PC-3 (cell line): ENCODE measurements around the gene SPEF2. TPM values are rescaled to one million over a fixed set of nuclear protein-coding genes. Genes with fewer than 3 reads are reported as not detected.
A peak's percentile ranks its signal among the peaks of the same experiment; 100 is the strongest.

Source experiments
- ATAC-seq: fragments of 200-7000 bp; cut with Tn5 transposase; 2 replicates; pipeline ENCODE4 v1.9.1; 2020; ENCODE audit warnings: mild to moderate bottlenecking, moderate library complexity
- BruUV-seq: library from RNA; stranded (reverse); fragments of 400-500 nt; replicated peaks from 2 replicates; lab custom pipeline; 2021; lab: Mats Ljungman, UMichigan
- CTCF ChIA-PET: fragments of 300-600 bp; sonication (Branson Sonifier 250); formaldehyde crosslinking; loops from one replicate; lab custom pipeline; 2022; ENCODE audit warnings: antibody characterized with exemption; lab: Charles Lee
- POLR2A ChIA-PET: fragments of 300-600 bp; sonication (Branson Sonifier 250); formaldehyde crosslinking; loops from one replicate; lab custom pipeline; 2022; ENCODE audit warnings: antibody characterized with exemption; ENCODE audit not compliant: unreplicated experiment; lab: Charles Lee
- DNase-seq: peaks from one replicate; pipeline ENCODE4 v3.0.0-alpha.2; 2015
- H2AFZ ChIP-seq: fragments of 300-600 bp; sonication (generic); 2 replicates; pipeline ENCODE4 v1.6.0; 2016; ENCODE audit warnings: antibody characterized with exemption, low read length
- H3F3A ChIP-seq: fragments of 300-600 bp; sonication (generic); one replicate; pipeline ENCODE4 v1.6.0; 2017; ENCODE audit warnings: antibody characterized with exemption, low read length, control low read depth, mild to moderate bottlenecking; ENCODE audit not compliant: unreplicated experiment
- H3K27ac ChIP-seq: fragments of 300-600 bp; sonication (generic); 2 replicates; pipeline ENCODE4 v1.5.1; 2016; ENCODE audit warnings: mild to moderate bottlenecking, low read length
- H3K27me3 ChIP-seq: fragments of 300-600 bp; sonication (generic); 2 replicates; pipeline ENCODE4 v1.6.1; 2016; ENCODE audit warnings: low read length, mixed read lengths
- H3K36me3 ChIP-seq: fragments of 300-600 bp; sonication (generic); 2 replicates; pipeline ENCODE4 v1.6.1; 2016; ENCODE audit warnings: low read depth, mixed run types, low read length, mixed read lengths
- H3K4me1 ChIP-seq: fragments of 300-600 bp; sonication (generic); 2 replicates; pipeline ENCODE4 v1.5.1; 2016; ENCODE audit warnings: low read length; ENCODE audit not compliant: insufficient read depth
- H3K4me2 ChIP-seq: fragments of 300-600 bp; sonication (generic); 2 replicates; pipeline ENCODE4 v1.6.0; 2016; ENCODE audit warnings: low read length
- H3K4me3 ChIP-seq: fragments of 300-600 bp; sonication (generic); 2 replicates; pipeline ENCODE4 v1.5.1; 2016; ENCODE audit warnings: mild to moderate bottlenecking, low read length, mixed read lengths
- H3K79me2 ChIP-seq: fragments of 300-600 bp; sonication (generic); 2 replicates; pipeline ENCODE4 v1.6.1; 2017; ENCODE audit warnings: low read length, mixed read lengths
- H3K9ac ChIP-seq: fragments of 300-600 bp; sonication (generic); 2 replicates; pipeline ENCODE4 v1.6.0; 2016; ENCODE audit warnings: mild to moderate bottlenecking, low read length
- H3K9me2 ChIP-seq: fragments of 300-600 bp; sonication (generic); replicated peaks from 2 replicates; pipeline ENCODE4 v1.6.1; 2016; ENCODE audit warnings: mixed run types, low read length, mixed read lengths
- H3K9me3 ChIP-seq: fragments of 300-600 bp; sonication (generic); 2 replicates; pipeline ENCODE4 v1.6.1; 2016; ENCODE audit warnings: low read length, mixed read lengths
- H4K20me1 ChIP-seq: fragments of 300-600 bp; sonication (generic); 2 replicates; pipeline ENCODE4 v1.6.1; 2016; ENCODE audit warnings: low read length, mixed read lengths
- EZH2 ChIP-seq: fragments of 300-600 bp; sonication (generic); IDR thresholded peaks from one replicate; pipeline ENCODE4 v1.6.1; 2017; ENCODE audit warnings: antibody characterized with exemption, mild to moderate bottlenecking, low read length; ENCODE audit not compliant: unreplicated experiment
- EZH2phosphoT487 ChIP-seq: fragments of 300-600 bp; sonication (generic); IDR thresholded peaks from 2 replicates; pipeline ENCODE4 v1.6.1; 2018; ENCODE audit warnings: mild to moderate bottlenecking, antibody characterized with exemption, low read length, borderline replicate concordance
- intact Hi-C: fragments of 100-400 bp; cut with micrococcal nuclease; formaldehyde crosslinking; loops from 2 replicates; pipeline ENCODE4 v1.9.0; 2023
- total RNA-seq: library from RNA; depleted of rRNA; stranded (reverse); fragments of >200 nt; gene quantifications from 2 replicates; pipeline ENCODE4 v1.2.3, GENCODE V29; 2014
- TF ChIP-seq, protein P1 (sequence below): fragments of 300-600 bp; sonication (generic); conservative IDR thresholded peaks from 2 replicates; pipeline ENCODE4 v1.5.1; 2017; ENCODE audit warnings: antibody characterized with exemption, low read depth, mild to moderate bottlenecking, low read length

SPEF2 gene
- total RNA-seq, 1 experiment from 2014 or later: 2.3 TPM

DNA sequence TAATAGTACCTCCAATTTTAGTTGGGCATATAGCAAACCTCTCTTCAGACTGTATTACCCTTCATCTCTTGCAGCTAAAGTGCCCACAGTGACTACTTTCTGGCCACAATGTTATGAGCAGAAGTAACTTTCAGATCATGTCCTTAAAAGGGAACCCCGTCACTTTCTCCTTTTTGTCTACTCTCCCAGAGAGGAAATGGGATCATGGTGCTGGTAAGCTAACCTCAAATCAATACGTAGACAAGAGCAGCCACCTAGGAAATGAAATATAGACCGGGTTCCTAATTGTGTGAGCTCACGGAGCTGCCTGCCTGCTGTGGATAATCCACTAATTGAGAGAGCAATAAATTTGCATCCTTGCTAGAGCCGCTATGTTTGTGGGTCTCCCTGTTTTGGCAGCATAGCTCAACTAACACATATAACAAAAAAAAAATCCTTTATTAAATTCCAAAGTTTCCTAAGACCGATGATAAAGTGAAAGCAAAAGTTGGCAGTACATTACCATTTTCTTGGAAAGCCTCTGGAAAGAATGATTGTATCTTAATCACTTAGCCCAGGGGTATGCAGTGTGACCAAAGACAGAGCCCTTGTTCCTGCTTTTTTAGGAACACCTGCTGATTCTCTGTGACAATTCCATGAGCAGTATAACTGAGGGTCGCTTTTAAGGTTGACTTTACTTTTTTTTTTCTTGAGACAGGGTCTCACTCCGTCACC lies 233.5 kb downstream of the SPEF2 start:
- intact Hi-C loops: no loop called here
- H3K4me3 ChIP-seq: peak overlapping the region; percentile 58; the same call in 1 of the 2 replicates
- ChIA-PET CTCF (no interaction called here), POLR2A (interaction anchor here (0.6 to 0.7 kb wide), 2 partner anchors 110 to 1818 kb away, joined by 3 read pairs; no protein-coding TSS in a partner anchor)
- peak overlapping the region; percentile 76 for H2AFZ ChIP-seq
- peaks cover 12% of the 10 kb centered on the region for H3K9me3 ChIP-seq
- peaks cover 30% of the 10 kb centered on the region for H3K4me1 ChIP-seq
- BruUV-seq: no TSS peak
- H3K9me2 ChIP-seq: no peaks in the 10 kb centered on the region
- peaks cover 2% of the 10 kb centered on the region; the same call in 1 of the 2 replicates for H3K36me3 ChIP-seq
- peak; percentile 48 for ATAC-seq
- H3K9ac ChIP-seq: no peak overlapping the region
- TF ChIP-seq, protein P1, sequence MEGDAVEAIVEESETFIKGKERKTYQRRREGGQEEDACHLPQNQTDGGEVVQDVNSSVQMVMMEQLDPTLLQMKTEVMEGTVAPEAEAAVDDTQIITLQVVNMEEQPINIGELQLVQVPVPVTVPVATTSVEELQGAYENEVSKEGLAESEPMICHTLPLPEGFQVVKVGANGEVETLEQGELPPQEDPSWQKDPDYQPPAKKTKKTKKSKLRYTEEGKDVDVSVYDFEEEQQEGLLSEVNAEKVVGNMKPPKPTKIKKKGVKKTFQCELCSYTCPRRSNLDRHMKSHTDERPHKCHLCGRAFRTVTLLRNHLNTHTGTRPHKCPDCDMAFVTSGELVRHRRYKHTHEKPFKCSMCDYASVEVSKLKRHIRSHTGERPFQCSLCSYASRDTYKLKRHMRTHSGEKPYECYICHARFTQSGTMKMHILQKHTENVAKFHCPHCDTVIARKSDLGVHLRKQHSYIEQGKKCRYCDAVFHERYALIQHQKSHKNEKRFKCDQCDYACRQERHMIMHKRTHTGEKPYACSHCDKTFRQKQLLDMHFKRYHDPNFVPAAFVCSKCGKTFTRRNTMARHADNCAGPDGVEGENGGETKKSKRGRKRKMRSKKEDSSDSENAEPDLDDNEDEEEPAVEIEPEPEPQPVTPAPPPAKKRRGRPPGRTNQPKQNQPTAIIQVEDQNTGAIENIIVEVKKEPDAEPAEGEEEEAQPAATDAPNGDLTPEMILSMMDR: no peak
- TF ChIP-seq EZH2phosphoT487 (no peak), EZH2 (no peak)
- H3K27me3 ChIP-seq: no peaks in the 10 kb centered on the region
- H3K4me2 ChIP-seq: peak overlapping the region; percentile 71
- no peak overlapping the region for H3K27ac ChIP-seq
- H3F3A ChIP-seq: peaks cover 7% of the 10 kb centered on the region
- no peaks in the 10 kb centered on the region for H3K79me2 ChIP-seq
- peak; percentile 54 for DNase-seq
- H4K20me1 ChIP-seq: no peaks in the 10 kb centered on the region

DNA sequence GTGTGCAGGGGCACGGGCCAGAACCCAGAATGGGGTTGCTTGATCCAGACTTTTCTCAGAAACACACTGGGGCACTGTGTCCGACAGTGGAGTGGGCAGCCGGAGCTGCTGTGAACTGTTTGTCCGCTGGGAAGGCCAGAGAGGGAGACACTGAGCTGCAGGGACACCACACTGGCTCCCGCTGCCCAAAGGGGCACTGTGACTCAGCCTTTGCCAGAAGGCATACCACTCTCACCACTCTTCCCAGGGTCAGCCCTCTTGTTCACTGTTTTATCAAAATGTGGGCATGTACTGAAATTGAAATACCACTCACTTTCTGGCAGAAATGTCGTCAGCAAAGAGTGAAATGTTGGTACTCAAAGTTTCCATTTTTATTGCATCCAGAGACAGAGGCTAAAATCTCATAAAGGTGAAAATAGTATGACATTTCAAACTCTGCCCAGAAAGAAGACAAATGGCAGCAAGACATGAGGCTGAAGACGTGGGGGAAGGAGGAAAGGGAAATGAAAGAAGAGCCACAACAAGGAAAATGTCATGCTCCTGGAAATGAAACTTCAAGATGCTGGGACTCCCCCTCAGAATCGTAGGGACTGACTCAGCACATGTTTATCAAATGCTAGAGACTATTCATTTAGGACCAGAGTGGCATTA lies 234.5 kb downstream of the SPEF2 start:
- H3K4me2 ChIP-seq: no peak overlapping the region
- ATAC-seq: no peak
- H3K9me3 ChIP-seq: peaks cover 7% of the 10 kb centered on the region

More for the DNA sequence above, 234.5 kb downstream of the SPEF2 start:
- Histone ChIP-seq H3K9ac (no peak overlapping the region), H3F3A (peaks cover 7% of the 10 kb centered on the region), H3K9me2 (no peaks in the 10 kb centered on the region), H3K27ac (no peak overlapping the region), H2AFZ (0 out of 2 replicates have a peak overlapping the region, but pooled peaks have one; percentile 8), H3K27me3 (no peaks in the 10 kb centered on the region), H3K79me2 (no peaks in the 10 kb centered on the region), H3K36me3 (peaks cover under 1% of the 10 kb centered on the region; the same call in 1 of the 2 replicates), H3K4me3 (no peak overlapping the region), H4K20me1 (no peaks in the 10 kb centered on the region), H3K4me1 (peaks cover 41% of the 10 kb centered on the region)
- intact Hi-C loops: no loop called here
- DNase-seq: peak; percentile 22
- BruUV-seq: no TSS peak
- TF ChIP-seq, protein P1: peak; percentile 24
- no peak for TF ChIP-seq EZH2
- CTCF ChIA-PET: no interaction called here
- POLR2A ChIA-PET: interaction anchor here (0.6 kb wide), 1 partner anchor 111 kb away, joined by 3 read pairs; no protein-coding TSS in a partner anchor
